HepG2 (cell line): ENCODE measurements around the gene NAT9. TPM values are rescaled to one million over a fixed set of nuclear protein-coding genes. Genes with fewer than 3 reads are reported as not detected.

Experiments
- AHDC1 ChIP-seq: sonication (generic); formaldehyde crosslinking; IDR thresholded peaks from 2 replicates; pipeline ENCODE4 v1.5.1; 2020; ENCODE audit warnings: mild to moderate bottlenecking, missing genetic modification reagents, borderline replicate concordance
- BHLHE40 ChIP-seq: IDR thresholded peaks from 2 replicates; pipeline ENCODE4 v1.6.1; 2011; ENCODE audit warnings: low read length, improper control_type of control experiment
- CBX1 ChIP-seq: IDR thresholded peaks from one replicate; pipeline ENCODE4 v1.6.1; 2016; ENCODE audit warnings: antibody characterized with exemption, low read depth
- FOSL1 ChIP-seq: sonication (generic); formaldehyde crosslinking; IDR thresholded peaks from 2 replicates; pipeline ENCODE4 v1.9.0; 2021; ENCODE audit warnings: missing genetic modification reagents, borderline replicate concordance
- HIC2 ChIP-seq: sonication (generic); formaldehyde crosslinking; IDR thresholded peaks from 2 replicates; pipeline ENCODE4 v1.9.0; 2022; ENCODE audit warnings: low read depth, missing genetic modification reagents
- HOXA3 ChIP-seq: sonication (generic); formaldehyde crosslinking; IDR thresholded peaks from 2 replicates; pipeline ENCODE4 v1.5.0; 2020; ENCODE audit warnings: missing genetic modification reagents
- MED8 ChIP-seq: sonication (generic); formaldehyde crosslinking; IDR thresholded peaks from 2 replicates; pipeline ENCODE4 v1.8.1; 2023; ENCODE audit warnings: mild to moderate bottlenecking, missing genetic modification reagents; ENCODE audit not compliant: insufficient replicate concordance
- NR0B2 ChIP-seq: sonication (generic); formaldehyde crosslinking; IDR thresholded peaks from 2 replicates; pipeline ENCODE4 v1.4.0; 2020; ENCODE audit warnings: mild to moderate bottlenecking, missing genetic modification reagents
- POLR2G ChIP-seq: fragments of 200-400 bp; formaldehyde crosslinking; IDR thresholded peaks from 2 replicates; pipeline ENCODE4 v1.6.1; 2018; ENCODE audit warnings: mild to moderate bottlenecking, low read depth, low read length, moderate library complexity
- SMC3 ChIP-seq: IDR thresholded peaks from 2 replicates; pipeline ENCODE4 v1.6.1; 2011; ENCODE audit warnings: low read length, improper control_type of control experiment
- ZMYM4 ChIP-seq: sonication (generic); formaldehyde crosslinking; IDR thresholded peaks from 2 replicates; pipeline ENCODE4 v1.8.1; 2023; ENCODE audit warnings: mild to moderate bottlenecking, missing genetic modification reagents
- ZNF383 ChIP-seq: sonication (generic); formaldehyde crosslinking; IDR thresholded peaks from 2 replicates; pipeline ENCODE4 v1.4.0; 2020; ENCODE audit warnings: missing genetic modification reagents, mild to moderate bottlenecking, borderline replicate concordance
- ZNF451 ChIP-seq: sonication (generic); formaldehyde crosslinking; IDR thresholded peaks from 2 replicates; pipeline ENCODE4 v1.5.0; 2020; ENCODE audit warnings: mild to moderate bottlenecking, missing genetic modification reagents
- ZNF546 ChIP-seq: sonication (generic); formaldehyde crosslinking; conservative IDR thresholded peaks from 2 replicates; pipeline ENCODE4 v1.8.1; 2023; ENCODE audit warnings: mild to moderate bottlenecking, missing genetic modification reagents
- ZNF547 ChIP-seq: sonication (generic); formaldehyde crosslinking; IDR thresholded peaks from 2 replicates; pipeline ENCODE4 v1.5.1; 2020; ENCODE audit warnings: mild to moderate bottlenecking, missing genetic modification reagents
- ZNF570 ChIP-seq: sonication (generic); formaldehyde crosslinking; IDR thresholded peaks from 2 replicates; pipeline ENCODE4 v1.4.0; 2020; ENCODE audit warnings: mild to moderate bottlenecking, missing genetic modification reagents, borderline replicate concordance
- ZNF749 ChIP-seq: sonication (generic); formaldehyde crosslinking; IDR thresholded peaks from 2 replicates; pipeline ENCODE4 v1.8.0; 2022; ENCODE audit warnings: mild to moderate bottlenecking, missing genetic modification reagents, moderate library complexity, borderline replicate concordance
- ZUFSP ChIP-seq: sonication (generic); formaldehyde crosslinking; IDR thresholded peaks from 2 replicates; pipeline ENCODE4 v1.9.0; 2021; ENCODE audit warnings: missing genetic modification reagents, mild to moderate bottlenecking, borderline replicate concordance
- polyA plus RNA-seq, 8 experiments: library from polyadenylated mRNA; depleted of rRNA in 3 of 8; stranded (reverse) in 7 of 8; unstranded in 1 of 8; fragments of >200 nt; fragmentation: Illumina TruSeq in 4 of 8; extraction: Trizol in 4 of 8; gene quantifications; 2 replicates each; pipeline versions ENCODE4 v1.2.1 to v1.2.3, GENCODE V29; 2011 to 2016; ENCODE audit warnings: low read depth in 4 of 8, missing spikeins in 1 of 8, mixed read lengths in 1 of 8; ENCODE audit not compliant: insufficient read depth in 1 of 8
- total RNA-seq, 5 experiments: library from RNA; depleted of rRNA; stranded (reverse); fragments of >200 nt; fragmentation: Illumina TruSeq; extraction: Trizol; gene quantifications; 2 replicates each; pipeline ENCODE4 v1.2.3, GENCODE V29; 2016; ENCODE audit warnings: low read depth in 1 of 5

The NAT9 gene
- total and polyA plus RNA-seq, 2 of the 13 experiments (the other 11 are each of a cell fraction or from before 2014, with no cell fraction given), result 39.7 to 44.2 TPM

GRCh38 chr17:74736513-74737298 lies 39.4 kb downstream of the NAT9 start, which contains the start of gene RAB37 (continued):
- peak; percentile 11; the same call in 1 of the 2 replicates for TF ChIP-seq NR0B2 (CRISPR knock-in tag)
- TF ChIP-seq ZNF451 (CRISPR knock-in tag), result 0 out of 2 replicates have a peak, but pooled peaks have one; percentile 51
- TF ChIP-seq HIC2 (CRISPR knock-in tag), result no peak
- no peak for TF ChIP-seq FOSL1 (CRISPR knock-in tag)
- 0 out of 2 replicates have a peak, but pooled peaks have one; percentile 73 for TF ChIP-seq ZNF383 (CRISPR knock-in tag)
- peak; percentile 81 for TF ChIP-seq CBX1
- peak; percentile 90 for TF ChIP-seq ZMYM4
- no peak; the same call in 1 of the 2 replicates for TF ChIP-seq SMC3
- peak; percentile 79 for TF ChIP-seq ZNF547
- TF ChIP-seq POLR2G, result peak; percentile 75
- peak; percentile 55; the same call in 1 of the 2 replicates for TF ChIP-seq ZNF546 (CRISPR knock-in tag)
- TF ChIP-seq HOXA3 (CRISPR knock-in tag), result peak; percentile 90
- TF ChIP-seq AHDC1 (CRISPR knock-in tag), result 0 out of 2 replicates have a peak, but pooled peaks have one; percentile 47
- TF ChIP-seq ZUFSP (CRISPR knock-in tag), result no peak
- TF ChIP-seq ZNF749 (CRISPR knock-in tag), result peak; percentile 70; the same call in 1 of the 2 replicates
- no peak for TF ChIP-seq ZNF570 (CRISPR knock-in tag)
- TF ChIP-seq BHLHE40, result peak; percentile 92
- peak; percentile 58 for TF ChIP-seq MED8 (CRISPR knock-in tag)
